ENCODE results near the gene PLCB2. TPM values are rescaled to one million over a fixed set of nuclear protein-coding genes. Genes with fewer than 3 reads are reported as not detected.

Gene PLCB2
- total RNA-seq, 1 donor from 2014 or later: 3.7 TPM

DNA sequence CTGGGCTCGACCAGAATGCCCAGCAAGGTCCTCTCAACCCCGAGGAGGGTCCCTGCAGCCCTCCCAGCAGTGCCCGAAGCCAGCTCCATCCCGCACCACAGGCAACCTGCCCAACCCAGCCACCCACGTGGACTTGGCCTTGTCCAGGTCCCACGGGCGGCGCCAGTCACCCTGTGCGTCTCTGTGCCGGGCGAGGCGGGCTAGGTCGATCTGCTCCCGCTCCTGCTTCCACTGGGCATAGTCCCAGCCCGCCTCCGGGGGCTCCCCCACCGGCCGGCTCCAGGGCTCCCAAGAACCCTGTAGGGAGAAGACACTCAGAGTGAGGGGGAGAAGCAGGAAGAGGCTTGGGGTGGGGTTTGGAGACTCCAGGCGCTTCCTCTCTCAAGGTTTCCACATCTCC, 29.9 kb upstream of the PLCB2 start:
- H3K4me3 ChIP-seq (ENCODE audit: insufficient read depth, low read depth, low read length): peak overlapping the region; percentile 68
- no peak for FAIRE-seq
- H3K9me3 Mint-ChIP-seq (ENCODE audit: unreplicated experiment): peaks cover 2% of the 10 kb centered on the region
- TF ChIP-seq EZH2 (IDR thresholded peaks at IDR 0.05; ENCODE audit: insufficient read depth, low read length): no peak
- TF ChIP-seq, protein P1, sequence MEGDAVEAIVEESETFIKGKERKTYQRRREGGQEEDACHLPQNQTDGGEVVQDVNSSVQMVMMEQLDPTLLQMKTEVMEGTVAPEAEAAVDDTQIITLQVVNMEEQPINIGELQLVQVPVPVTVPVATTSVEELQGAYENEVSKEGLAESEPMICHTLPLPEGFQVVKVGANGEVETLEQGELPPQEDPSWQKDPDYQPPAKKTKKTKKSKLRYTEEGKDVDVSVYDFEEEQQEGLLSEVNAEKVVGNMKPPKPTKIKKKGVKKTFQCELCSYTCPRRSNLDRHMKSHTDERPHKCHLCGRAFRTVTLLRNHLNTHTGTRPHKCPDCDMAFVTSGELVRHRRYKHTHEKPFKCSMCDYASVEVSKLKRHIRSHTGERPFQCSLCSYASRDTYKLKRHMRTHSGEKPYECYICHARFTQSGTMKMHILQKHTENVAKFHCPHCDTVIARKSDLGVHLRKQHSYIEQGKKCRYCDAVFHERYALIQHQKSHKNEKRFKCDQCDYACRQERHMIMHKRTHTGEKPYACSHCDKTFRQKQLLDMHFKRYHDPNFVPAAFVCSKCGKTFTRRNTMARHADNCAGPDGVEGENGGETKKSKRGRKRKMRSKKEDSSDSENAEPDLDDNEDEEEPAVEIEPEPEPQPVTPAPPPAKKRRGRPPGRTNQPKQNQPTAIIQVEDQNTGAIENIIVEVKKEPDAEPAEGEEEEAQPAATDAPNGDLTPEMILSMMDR (IDR thresholded peaks at IDR 0.05; ENCODE audit: insufficient read depth, low read depth, low read length): no peak
- H3K36me3 Mint-ChIP-seq (ENCODE audit: low read depth, unreplicated experiment): peaks cover 4% of the 10 kb centered on the region
- no peaks in the 10 kb centered on the region for H3K27me3 Mint-ChIP-seq (ENCODE audit: low read depth, unreplicated experiment)
- no peaks in the 10 kb centered on the region for H3K27me3 ChIP-seq (ENCODE audit: insufficient read depth, low read length)
- H3K4me1 Mint-ChIP-seq (ENCODE audit: low read depth, unreplicated experiment): peaks cover 43% of the 10 kb centered on the region
- H3K79me2 ChIP-seq (ENCODE audit: insufficient read depth, low read length): peaks cover 36% of the 10 kb centered on the region
- peaks cover 3% of the 10 kb centered on the region for H3K36me3 ChIP-seq (ENCODE audit: insufficient read depth, low read length)
- peak overlapping the region; percentile 23 for H3K4me3 Mint-ChIP-seq (ENCODE audit: unreplicated experiment)
- peak overlapping the region; percentile 41 for H2AFZ ChIP-seq (ENCODE audit: low read depth, low read length)
- H3K4me2 ChIP-seq (ENCODE audit: low read length): peak overlapping the region; percentile 90
- no peak overlapping the region for H3K27ac Mint-ChIP-seq (ENCODE audit: unreplicated experiment)
- H3K27ac ChIP-seq (ENCODE audit: low read depth, low read length): peak overlapping the region; percentile 99
- peaks cover 65% of the 10 kb centered on the region for H3K4me1 ChIP-seq (ENCODE audit: insufficient read depth, low read length)
- DNase-seq (ENCODE audit: low read depth): no peak
- no peaks in the 10 kb centered on the region for H3K9me3 ChIP-seq (ENCODE audit: insufficient read depth, low read depth, low read length)
- peaks cover 10% of the 10 kb centered on the region for H4K20me1 ChIP-seq (ENCODE audit: insufficient read depth, low read length)
- peak overlapping the region; percentile 92 for H3K9ac ChIP-seq (ENCODE audit: low read length)

DNA sequence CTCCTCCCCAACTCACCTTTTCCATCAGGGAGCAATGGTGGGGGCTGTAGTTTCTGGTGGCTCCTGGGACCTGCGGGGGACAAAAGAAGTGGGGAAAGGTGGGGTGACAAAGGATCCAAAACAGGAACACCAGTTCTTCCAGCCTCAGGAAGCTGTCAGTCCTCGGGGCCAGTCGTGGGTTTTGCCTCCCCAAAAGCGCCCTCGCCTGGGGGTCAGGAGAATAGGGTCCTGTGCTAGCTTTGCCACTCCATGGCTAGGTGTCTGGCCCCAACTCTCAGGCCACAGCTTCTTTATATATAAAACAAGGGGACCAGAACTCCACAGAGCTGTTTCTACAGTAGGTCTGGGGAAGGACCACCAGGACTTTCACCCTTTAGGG, 29.0 kb upstream of the PLCB2 start:
- peaks cover 10% of the 10 kb centered on the region for H4K20me1 ChIP-seq (ENCODE audit: insufficient read depth, low read length)
- H3K4me1 ChIP-seq (ENCODE audit: insufficient read depth, low read length): peaks cover 59% of the 10 kb centered on the region
- TF ChIP-seq, protein P1 (IDR thresholded peaks at IDR 0.05; ENCODE audit: insufficient read depth, low read depth, low read length): no peak
- TF ChIP-seq EZH2 (IDR thresholded peaks at IDR 0.05; ENCODE audit: insufficient read depth, low read length): no peak
- peak overlapping the region; percentile 66 for H3K27ac Mint-ChIP-seq (ENCODE audit: unreplicated experiment)
- no peaks in the 10 kb centered on the region for H3K27me3 ChIP-seq (ENCODE audit: insufficient read depth, low read length)
- DNase-seq (ENCODE audit: low read depth) (no peak), FAIRE-seq (no peak)
- no peak overlapping the region for H2AFZ ChIP-seq (ENCODE audit: low read depth, low read length)
- H3K4me3 ChIP-seq (ENCODE audit: insufficient read depth, low read depth, low read length): no peak overlapping the region
- peaks cover 36% of the 10 kb centered on the region for H3K79me2 ChIP-seq (ENCODE audit: insufficient read depth, low read length)
- H3K36me3 Mint-ChIP-seq (ENCODE audit: low read depth, unreplicated experiment): peaks cover 8% of the 10 kb centered on the region
- H3K9me3 Mint-ChIP-seq (ENCODE audit: unreplicated experiment): peaks cover 2% of the 10 kb centered on the region
- H3K4me3 Mint-ChIP-seq (ENCODE audit: unreplicated experiment): no peak overlapping the region
- H3K9me3 ChIP-seq (ENCODE audit: insufficient read depth, low read depth, low read length): no peaks in the 10 kb centered on the region
- peak overlapping the region; percentile 15 for H3K9ac ChIP-seq (ENCODE audit: low read length)
- H3K4me1 Mint-ChIP-seq (ENCODE audit: low read depth, unreplicated experiment): peaks cover 40% of the 10 kb centered on the region
- H3K36me3 ChIP-seq (ENCODE audit: insufficient read depth, low read length): peaks cover 3% of the 10 kb centered on the region
- H3K27ac ChIP-seq (ENCODE audit: low read depth, low read length): no peak overlapping the region
- no peaks in the 10 kb centered on the region for H3K27me3 Mint-ChIP-seq (ENCODE audit: low read depth, unreplicated experiment)
- no peak overlapping the region for H3K4me2 ChIP-seq (ENCODE audit: low read length)

DNA sequence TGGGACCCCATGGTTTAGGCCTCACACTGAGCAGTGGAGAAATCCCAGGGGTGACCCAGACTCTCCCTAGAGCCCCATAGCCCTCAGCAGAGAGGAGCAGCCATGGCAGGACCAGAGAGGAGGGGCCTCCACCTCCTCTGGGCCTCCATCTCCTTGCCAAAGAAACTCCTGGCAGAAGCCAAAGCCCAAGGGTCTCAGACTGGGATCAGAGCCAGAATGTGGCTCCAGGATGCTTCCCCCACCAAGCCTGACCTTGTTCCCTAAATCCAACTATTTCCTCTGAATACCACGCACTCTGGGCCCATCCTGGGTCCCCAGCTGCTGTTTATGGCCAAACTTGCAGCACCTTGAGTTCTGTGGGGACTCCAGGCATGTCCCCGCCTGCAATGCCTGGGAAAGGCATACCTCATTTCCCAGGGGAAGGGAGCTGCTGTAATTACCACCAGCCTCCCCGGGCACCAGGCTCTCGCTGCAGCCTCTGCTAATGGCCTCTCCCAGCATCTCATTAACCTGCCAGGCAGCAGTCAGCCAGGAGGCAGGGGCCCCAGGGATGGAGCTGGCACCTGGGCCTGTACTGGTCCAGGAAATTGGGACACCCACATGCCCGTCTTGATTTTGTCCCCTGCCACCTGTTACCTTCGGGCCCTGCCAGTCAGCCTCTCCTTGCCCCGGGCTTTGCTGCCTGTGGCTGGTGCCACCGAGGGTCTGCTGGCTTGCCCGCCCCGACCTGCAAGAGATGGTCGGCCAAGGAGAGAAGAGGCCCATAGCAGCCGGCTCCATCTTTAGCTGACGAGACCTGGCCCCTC, 28.4 kb upstream of the PLCB2 start:
- DNase-seq (ENCODE audit: low read depth) (no peak), FAIRE-seq (no peak)
- H3K27ac Mint-ChIP-seq (ENCODE audit: unreplicated experiment): no peak overlapping the region
- no peak overlapping the region for H2AFZ ChIP-seq (ENCODE audit: low read depth, low read length)
- no peak overlapping the region for H3K4me3 ChIP-seq (ENCODE audit: insufficient read depth, low read depth, low read length)
- H3K9ac ChIP-seq (ENCODE audit: low read length): peak overlapping the region; percentile 15
- no peaks in the 10 kb centered on the region for H3K9me3 ChIP-seq (ENCODE audit: insufficient read depth, low read depth, low read length)
- H4K20me1 ChIP-seq (ENCODE audit: insufficient read depth, low read length): peaks cover 10% of the 10 kb centered on the region
- peaks cover 36% of the 10 kb centered on the region for H3K79me2 ChIP-seq (ENCODE audit: insufficient read depth, low read length)
- H3K27ac ChIP-seq (ENCODE audit: low read depth, low read length): no peak overlapping the region
- no peaks in the 10 kb centered on the region for H3K27me3 ChIP-seq (ENCODE audit: insufficient read depth, low read length)
- peaks cover 55% of the 10 kb centered on the region for H3K4me1 ChIP-seq (ENCODE audit: insufficient read depth, low read length)
- H3K4me1 Mint-ChIP-seq (ENCODE audit: low read depth, unreplicated experiment): peaks cover 39% of the 10 kb centered on the region
- H3K27me3 Mint-ChIP-seq (ENCODE audit: low read depth, unreplicated experiment): no peaks in the 10 kb centered on the region
- no peak overlapping the region for H3K4me3 Mint-ChIP-seq (ENCODE audit: unreplicated experiment)
- TF ChIP-seq, protein P1 (IDR thresholded peaks at IDR 0.05; ENCODE audit: insufficient read depth, low read depth, low read length): no peak
- no peak for TF ChIP-seq EZH2 (IDR thresholded peaks at IDR 0.05; ENCODE audit: insufficient read depth, low read length)
- H3K4me2 ChIP-seq (ENCODE audit: low read length): no peak overlapping the region
- H3K9me3 Mint-ChIP-seq (ENCODE audit: unreplicated experiment): peaks cover 2% of the 10 kb centered on the region
- H3K36me3 Mint-ChIP-seq (ENCODE audit: low read depth, unreplicated experiment): peaks cover 8% of the 10 kb centered on the region
- H3K36me3 ChIP-seq (ENCODE audit: insufficient read depth, low read length): peaks cover 3% of the 10 kb centered on the region

Measured in astrocyte (in vitro differentiated cells and primary cell).